VCaP (cell line): ENCODE results near the gene PABPC1L.

ENCODE experiments used
- H3K27ac ChIP-seq: fragments of 450-650 bp; 2 replicates; pipeline ENCODE4 v1.5.1; 2017
- CTCF ChIP-seq: fragments of 450-650 bp; conservative IDR thresholded peaks from 2 replicates; pipeline ENCODE4 v1.5.1; 2017; ENCODE audit warnings: mild to moderate bottlenecking, moderate library complexity

The PABPC1L gene

DNA sequence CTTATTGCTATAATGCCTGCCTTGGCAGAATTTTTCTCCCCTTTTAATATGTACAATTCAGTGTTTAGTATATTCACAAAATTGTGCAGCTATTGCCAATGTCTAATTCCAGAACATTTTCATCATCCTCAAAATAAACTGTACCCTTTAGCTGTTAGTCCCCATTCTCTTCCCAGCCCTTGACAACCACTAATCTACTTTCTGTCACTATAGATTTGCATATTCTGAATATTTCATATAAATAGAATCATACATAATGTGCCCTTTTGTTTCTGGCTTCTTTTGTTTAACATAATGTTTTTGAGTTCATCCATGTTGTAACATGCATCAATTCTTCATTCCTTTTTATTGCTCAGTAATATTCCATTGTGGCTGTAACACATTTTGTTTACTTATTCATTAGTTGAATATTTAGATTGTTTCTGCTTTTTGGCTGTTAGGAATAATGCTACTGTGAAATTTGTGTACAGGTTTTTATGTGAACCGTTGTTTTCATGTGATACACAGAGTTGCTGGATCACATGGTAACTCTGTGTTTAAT is 78.8 kb downstream of the PABPC1L start:
- H3K27ac ChIP-seq = no peak overlapping the region
- TF ChIP-seq CTCF = no peak
